Osteoblast (primary cell): ENCODE results near the gene C2orf68. TPM values are rescaled to one million over a fixed set of nuclear protein-coding genes. Genes with fewer than 3 reads are reported as not detected.

Source experiments
- DNase-seq: peaks from one replicate; pipeline ENCODE4 v3.0.0; 2011; ENCODE audit warnings: low spot score, mixed read lengths; ENCODE audit not compliant: insufficient read length; ENCODE audit errors: missing footprints
- H2AFZ ChIP-seq: 2 replicates; pipeline ENCODE4 v1.6.0; 2011; ENCODE audit warnings: mild to moderate bottlenecking, low read length
- H3K27ac ChIP-seq: 2 replicates; pipeline ENCODE4 v1.5.1; 2011; ENCODE audit warnings: mild to moderate bottlenecking, low read depth, low read length, moderate library complexity
- H3K27me3 ChIP-seq: 2 replicates; pipeline ENCODE4 v1.6.0; 2012; ENCODE audit warnings: mild to moderate bottlenecking, control low read depth, inconsistent platforms, low read length, moderate library complexity; ENCODE audit not compliant: insufficient read depth
- H3K36me3 ChIP-seq: 2 replicates; pipeline ENCODE4 v1.5.1; 2011; ENCODE audit warnings: mild to moderate bottlenecking, low read length, control low read depth, moderate library complexity; ENCODE audit not compliant: insufficient read depth
- H3K4me1 ChIP-seq: 2 replicates; pipeline ENCODE4 v1.5.1; 2011; ENCODE audit warnings: mild to moderate bottlenecking, low read length, control low read depth, moderate library complexity; ENCODE audit not compliant: insufficient read depth
- H3K4me2 ChIP-seq: 2 replicates; pipeline ENCODE4 v1.6.0; 2011; ENCODE audit warnings: mild to moderate bottlenecking, low read length; ENCODE audit not compliant: insufficient read depth
- H3K4me3 ChIP-seq: fragments of 200-600 bp; sonication (generic); 3 replicates; pipeline ENCODE4 v1.5.1; 2012; ENCODE audit warnings: mild to moderate bottlenecking, low read length, inconsistent platforms; ENCODE audit not compliant: insufficient read depth
- H3K79me2 ChIP-seq: 2 replicates; pipeline ENCODE4 v1.6.0; 2012; ENCODE audit warnings: mild to moderate bottlenecking, low read length, control low read depth, inconsistent platforms; ENCODE audit not compliant: insufficient read depth
- H3K9me3 ChIP-seq: 2 replicates; pipeline ENCODE4 v1.5.1; 2011; ENCODE audit warnings: low read depth, low read length, control low read depth
- H4K20me1 ChIP-seq: 2 replicates; pipeline ENCODE4 v1.6.0; 2012; ENCODE audit warnings: mild to moderate bottlenecking, low read length, control low read depth; ENCODE audit not compliant: insufficient read depth
- small RNA-seq: library from RNA; depleted of rRNA; stranded (forward); fragments of <200 nt; gene quantifications from one replicate; pipeline ENCODE3, GENCODE V24; 2012
- total RNA-seq: library from RNA; depleted of rRNA; stranded (reverse); fragments of >200 nt; gene quantifications from 2 replicates; pipeline ENCODE4 v1.2.3, GENCODE V29; 2012
- TF ChIP-seq, protein P1 (sequence below): IDR thresholded peaks from 2 replicates; pipeline ENCODE4 v1.5.1; 2011; ENCODE audit warnings: mild to moderate bottlenecking, low read depth, low read length, moderate library complexity; ENCODE audit errors: extremely low read depth

The C2orf68 gene
- total RNA-seq, 1 donor = 23.9 TPM

DNA sequence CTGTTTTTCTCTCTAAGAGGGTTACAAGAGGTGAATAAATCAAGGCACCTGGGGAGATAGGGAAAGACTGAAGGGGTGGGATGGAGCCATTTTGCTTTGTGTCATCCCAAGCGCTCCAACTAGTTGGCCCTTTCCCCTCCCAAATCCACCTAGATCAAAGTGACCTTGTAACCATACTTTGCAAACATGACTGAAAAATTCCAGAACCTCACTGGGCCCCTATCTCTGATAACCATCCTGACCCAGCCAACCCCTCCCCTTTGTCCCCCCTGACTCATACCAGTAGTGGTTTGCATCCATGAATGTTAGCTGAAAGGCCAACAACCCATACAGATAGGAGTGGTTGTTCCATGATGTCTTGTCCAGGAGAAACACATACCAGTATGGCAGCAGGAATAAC lies 53.7 kb downstream of the C2orf68 start:
- peaks cover 53% of the 10 kb centered on the region for H3K79me2 ChIP-seq
- H3K9me3 ChIP-seq = no peaks in the 10 kb centered on the region

DNA sequence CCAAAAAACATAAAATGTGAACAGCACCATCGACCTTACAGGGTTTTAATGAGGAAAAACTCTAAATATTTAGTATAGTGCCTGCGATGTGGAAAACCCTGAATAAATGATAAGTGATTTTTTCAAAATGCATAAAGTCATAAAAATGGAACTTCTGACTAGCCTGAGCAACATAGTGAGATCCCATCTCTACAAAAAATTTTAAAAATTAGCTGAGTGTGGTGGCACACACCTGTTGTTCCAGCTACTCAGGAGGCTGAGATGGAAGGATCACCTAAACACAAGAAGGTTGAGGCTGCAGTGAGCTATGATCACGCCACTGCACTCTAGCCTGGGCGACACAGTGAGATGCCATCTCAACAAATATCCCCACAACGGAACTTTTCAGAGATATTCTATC lies 54.7 kb downstream of the C2orf68 start:
- Histone ChIP-seq H3K79me2 (peaks cover 53% of the 10 kb centered on the region), H3K36me3 (peaks cover 51% of the 10 kb centered on the region), H4K20me1 (peaks cover 13% of the 10 kb centered on the region), H3K27me3 (no peaks in the 10 kb centered on the region), H2AFZ (no peak overlapping the region), H3K4me3 (no peak overlapping the region), H3K4me1 (peaks cover 12% of the 10 kb centered on the region), H3K9me3 (no peaks in the 10 kb centered on the region), H3K4me2 (no peak overlapping the region), H3K27ac (no peak overlapping the region)
- TF ChIP-seq, protein P1, sequence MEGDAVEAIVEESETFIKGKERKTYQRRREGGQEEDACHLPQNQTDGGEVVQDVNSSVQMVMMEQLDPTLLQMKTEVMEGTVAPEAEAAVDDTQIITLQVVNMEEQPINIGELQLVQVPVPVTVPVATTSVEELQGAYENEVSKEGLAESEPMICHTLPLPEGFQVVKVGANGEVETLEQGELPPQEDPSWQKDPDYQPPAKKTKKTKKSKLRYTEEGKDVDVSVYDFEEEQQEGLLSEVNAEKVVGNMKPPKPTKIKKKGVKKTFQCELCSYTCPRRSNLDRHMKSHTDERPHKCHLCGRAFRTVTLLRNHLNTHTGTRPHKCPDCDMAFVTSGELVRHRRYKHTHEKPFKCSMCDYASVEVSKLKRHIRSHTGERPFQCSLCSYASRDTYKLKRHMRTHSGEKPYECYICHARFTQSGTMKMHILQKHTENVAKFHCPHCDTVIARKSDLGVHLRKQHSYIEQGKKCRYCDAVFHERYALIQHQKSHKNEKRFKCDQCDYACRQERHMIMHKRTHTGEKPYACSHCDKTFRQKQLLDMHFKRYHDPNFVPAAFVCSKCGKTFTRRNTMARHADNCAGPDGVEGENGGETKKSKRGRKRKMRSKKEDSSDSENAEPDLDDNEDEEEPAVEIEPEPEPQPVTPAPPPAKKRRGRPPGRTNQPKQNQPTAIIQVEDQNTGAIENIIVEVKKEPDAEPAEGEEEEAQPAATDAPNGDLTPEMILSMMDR = no peak
- DNase-seq = no peak

More for the DNA sequence above, 53.7 kb downstream of the C2orf68 start:
- Histone ChIP-seq H3K27ac (no peak overlapping the region), H3K36me3 (peaks cover 42% of the 10 kb centered on the region), H3K27me3 (no peaks in the 10 kb centered on the region), H4K20me1 (peaks cover 13% of the 10 kb centered on the region), H3K4me1 (peaks cover 12% of the 10 kb centered on the region), H3K4me2 (no peak overlapping the region), H3K4me3 (no peak overlapping the region), H2AFZ (no peak overlapping the region)
- TF ChIP-seq, protein P1 = no peak
- no peak for DNase-seq

Small RNA genes within 50 kb of the gene (small RNA-seq; reads per million reads assigned to genes)
- not detected for gene RN7SL126P

Other genes starting within 250 kb of the C2orf68 start
- gene CAPG, start 201.7 kb downstream of the C2orf68 start, total RNA-seq = 97.2 and 140 TPM in 2 replicates
- under 0.01 TPM in 1 of 2 replicates, not detected in the other for gene SH2D6, start 193.4 kb downstream of the C2orf68 start, total RNA-seq
- gene MAT2A, start 72.9 kb downstream of the C2orf68 start, total RNA-seq = 124 and 142 TPM in 2 replicates
- gene GGCX, start 50.6 kb downstream of the C2orf68 start, total RNA-seq = 40.9 and 52.5 TPM in 2 replicates
- gene VAMP8, start 34.5 kb downstream of the C2orf68 start, total RNA-seq = 2.1 and 2.5 TPM in 2 replicates
- 21.8 and 27.1 TPM in 2 replicates for gene VAMP5, start 27.6 kb downstream of the C2orf68 start, total RNA-seq
- gene RNF181, start 16.3 kb downstream of the C2orf68 start, total RNA-seq = 124 and 146 TPM in 2 replicates
- 17.7 and 20.6 TPM in 2 replicates for gene TMEM150A, start 9.4 kb downstream of the C2orf68 start, total RNA-seq
- gene USP39, start 4.1 kb upstream of the C2orf68 start, total RNA-seq = 34.8 and 36.9 TPM in 2 replicates
- not detected in 2 replicates for gene SFTPB, start 56.1 kb upstream of the C2orf68 start, total RNA-seq
- not detected in 2 replicates for gene GNLY, start 82.3 kb upstream of the C2orf68 start, total RNA-seq
- gene ATOH8, start 141.9 kb upstream of the C2orf68 start, total RNA-seq = 18.6 and 35.1 TPM in 2 replicates